ENCODE results near the gene VHLL. TPM values are rescaled to one million over a fixed set of nuclear protein-coding genes. Genes with fewer than 3 reads are reported as not detected.

VHLL gene
- total RNA-seq, 1 experiment from 2014 or later: 0.49 TPM

- CTCF ChIA-PET: interaction anchor here (0.6 to 1.9 kb wide), 9 partner anchors 11 to 262 kb away, joined by 3 to 18 read pairs (median 3); no protein-coding TSS in a partner anchor
Observed at GRCh38 chr1:156262461-156263287, 36.4 kb downstream of the VHLL start.

GRCh38 chr1:156260896-156261295, 38.2 kb downstream of the VHLL start:
- ChIA-PET POLR2A (interaction anchor here (0.7 to 1.7 kb wide), 3 partner anchors 9 to 16 kb away, joined by 3 to 5 read pairs (median 3); no protein-coding TSS in a partner anchor), CTCF (interaction anchor here (1.5 to 1.9 kb wide), 2 partner anchors 10 to 36 kb away, joined by 5 to 18 read pairs; no protein-coding TSS in a partner anchor)
- Mint-ChIP-seq H3K9me3 (ENCODE audit: unreplicated experiment) (no peaks in the 10 kb centered on the region), H3K4me3 (ENCODE audit: unreplicated experiment) (no peak overlapping the region), H3K4me1 (ENCODE audit: insufficient read depth, unreplicated experiment) (peaks cover 42% of the 10 kb centered on the region), H3K36me3 (ENCODE audit: insufficient read depth, unreplicated experiment) (peaks cover 100% of the 10 kb centered on the region), H3K27ac (ENCODE audit: low read depth, unreplicated experiment) (peak overlapping the region; percentile 1), H3K27me3 (ENCODE audit: insufficient read depth, unreplicated experiment) (no peaks in the 10 kb centered on the region)
- DNase-seq (ENCODE audit: unreplicated experiment): no peak
- BruUV-seq (replicated peaks): no TSS peak
- intact Hi-C loops (cut with micrococcal nuclease): no loop called here
- no peak for TF ChIP-seq CTCF (IDR thresholded peaks at IDR 0.05; ENCODE audit: unreplicated experiment)

More at GRCh38 chr1:156262461-156263287, 36.4 kb downstream of the VHLL start:
- intact Hi-C loops (cut with micrococcal nuclease): loop anchor here (1.0 to 2.0 kb wide), 2 partner anchors 19 to 58 kb away; no protein-coding TSS in a partner anchor
- DNase-seq (ENCODE audit: unreplicated experiment): peak; percentile 90
- no peaks in the 10 kb centered on the region for H3K27me3 Mint-ChIP-seq (ENCODE audit: insufficient read depth, unreplicated experiment)
- POLR2A ChIA-PET: interaction anchor here (0.7 to 3.0 kb wide), 14 partner anchors 9 to 284 kb away, joined by 3 to 45 read pairs (median 4); partner anchors contain the start of genes ARHGEF2, BGLAP, LMNA and PAQR6
- H3K4me1 Mint-ChIP-seq (ENCODE audit: insufficient read depth, unreplicated experiment): peaks cover 40% of the 10 kb centered on the region
- H3K9me3 Mint-ChIP-seq (ENCODE audit: unreplicated experiment): no peaks in the 10 kb centered on the region
- H3K27ac Mint-ChIP-seq (ENCODE audit: low read depth, unreplicated experiment): peak overlapping the region; percentile 92
- peaks cover 100% of the 10 kb centered on the region for H3K36me3 Mint-ChIP-seq (ENCODE audit: insufficient read depth, unreplicated experiment)
- BruUV-seq (replicated peaks): no TSS peak
- peak overlapping the region; percentile 13 for H3K4me3 Mint-ChIP-seq (ENCODE audit: unreplicated experiment)
- no peak for TF ChIP-seq CTCF (IDR thresholded peaks at IDR 0.05; ENCODE audit: unreplicated experiment)

GRCh38 chr1:156259805-156260204, 39.3 kb downstream of the VHLL start:
- no peak overlapping the region for H3K4me3 Mint-ChIP-seq (ENCODE audit: unreplicated experiment)
- ChIA-PET CTCF (interaction anchor here (0.6 to 3.2 kb wide), 8 partner anchors 8 to 186 kb away, joined by 3 to 15 read pairs (median 4); partner anchors contain the start of gene SMG5), POLR2A (interaction anchor here (0.9 to 1.7 kb wide), 5 partner anchors 17 to 56 kb away, joined by 3 to 6 read pairs (median 4); partner anchors contain the start of gene SMG5)
- H3K36me3 Mint-ChIP-seq (ENCODE audit: insufficient read depth, unreplicated experiment): peaks cover 98% of the 10 kb centered on the region
- no peak for TF ChIP-seq CTCF (IDR thresholded peaks at IDR 0.05; ENCODE audit: unreplicated experiment)
- no peaks in the 10 kb centered on the region for H3K27me3 Mint-ChIP-seq (ENCODE audit: insufficient read depth, unreplicated experiment)
- H3K4me1 Mint-ChIP-seq (ENCODE audit: insufficient read depth, unreplicated experiment): peaks cover 38% of the 10 kb centered on the region
- H3K27ac Mint-ChIP-seq (ENCODE audit: low read depth, unreplicated experiment): no peak overlapping the region
- no peaks in the 10 kb centered on the region for H3K9me3 Mint-ChIP-seq (ENCODE audit: unreplicated experiment)
- intact Hi-C loops (cut with micrococcal nuclease): no loop called here
- BruUV-seq (replicated peaks): no TSS peak
- no peak for DNase-seq (ENCODE audit: unreplicated experiment)

- no TSS peak for BruUV-seq (replicated peaks)
- Mint-ChIP-seq H3K27ac (ENCODE audit: low read depth, unreplicated experiment) (no peak overlapping the region), H3K4me3 (ENCODE audit: unreplicated experiment) (no peak overlapping the region), H3K9me3 (ENCODE audit: unreplicated experiment) (no peaks in the 10 kb centered on the region), H3K36me3 (ENCODE audit: insufficient read depth, unreplicated experiment) (peaks cover 96% of the 10 kb centered on the region), H3K27me3 (ENCODE audit: insufficient read depth, unreplicated experiment) (no peaks in the 10 kb centered on the region), H3K4me1 (ENCODE audit: insufficient read depth, unreplicated experiment) (peaks cover 30% of the 10 kb centered on the region)
- no peak for TF ChIP-seq CTCF (IDR thresholded peaks at IDR 0.05; ENCODE audit: unreplicated experiment)
- peak; percentile 62 for DNase-seq (ENCODE audit: unreplicated experiment)
- ChIA-PET POLR2A (interaction anchor here (1.3 to 1.7 kb wide), 3 partner anchors 11 to 24 kb away, joined by 4 to 6 read pairs (median 5); partner anchors contain the start of genes PAQR6 and SMG5), CTCF (interaction anchor here (0.6 to 3.2 kb wide), 2 partner anchors 11 to 34 kb away, joined by 3 to 15 read pairs; no protein-coding TSS in a partner anchor)
- intact Hi-C loops (cut with micrococcal nuclease): no loop called here
Observed at GRCh38 chr1:156258859-156259258, 40.2 kb downstream of the VHLL start.
